ENCODE measurements around the gene AHSA1.

AHSA1 gene

GRCh38 chr14:77511486-77512162, 53.7 kb downstream of the AHSA1 start:
- DNase-seq, result no peak

- DNase-seq, result no peak
These were observed 58.2 kb downstream of the AHSA1 start for GRCh38 chr14:77516126-77516525.

Measured in NCI-H2227 treated with DMSO at 0.1 percent for 48 hours (cell line).